Melanocyte of skin (primary cell): ENCODE measurements around the gene PDE2A. TPM values are rescaled to one million over a fixed set of nuclear protein-coding genes. Genes with fewer than 3 reads are reported as not detected.

Source experiments
- small RNA-seq, 2 donors: library from RNA; depleted of rRNA; stranded (forward); fragments of <200 nt; gene quantifications; one replicate each; pipeline ENCODE3, GENCODE V24; 2012
- total RNA-seq, 2 donors: library from RNA; depleted of rRNA; stranded (reverse); fragments of >200 nt; gene quantifications; 2 replicates each; pipeline ENCODE4 v1.2.3, GENCODE V29; 2012

PDE2A gene
- total RNA-seq: 1 to 10 TPM in 1 of 2 donors, not detected in 1; 2.0 TPM

DNA sequence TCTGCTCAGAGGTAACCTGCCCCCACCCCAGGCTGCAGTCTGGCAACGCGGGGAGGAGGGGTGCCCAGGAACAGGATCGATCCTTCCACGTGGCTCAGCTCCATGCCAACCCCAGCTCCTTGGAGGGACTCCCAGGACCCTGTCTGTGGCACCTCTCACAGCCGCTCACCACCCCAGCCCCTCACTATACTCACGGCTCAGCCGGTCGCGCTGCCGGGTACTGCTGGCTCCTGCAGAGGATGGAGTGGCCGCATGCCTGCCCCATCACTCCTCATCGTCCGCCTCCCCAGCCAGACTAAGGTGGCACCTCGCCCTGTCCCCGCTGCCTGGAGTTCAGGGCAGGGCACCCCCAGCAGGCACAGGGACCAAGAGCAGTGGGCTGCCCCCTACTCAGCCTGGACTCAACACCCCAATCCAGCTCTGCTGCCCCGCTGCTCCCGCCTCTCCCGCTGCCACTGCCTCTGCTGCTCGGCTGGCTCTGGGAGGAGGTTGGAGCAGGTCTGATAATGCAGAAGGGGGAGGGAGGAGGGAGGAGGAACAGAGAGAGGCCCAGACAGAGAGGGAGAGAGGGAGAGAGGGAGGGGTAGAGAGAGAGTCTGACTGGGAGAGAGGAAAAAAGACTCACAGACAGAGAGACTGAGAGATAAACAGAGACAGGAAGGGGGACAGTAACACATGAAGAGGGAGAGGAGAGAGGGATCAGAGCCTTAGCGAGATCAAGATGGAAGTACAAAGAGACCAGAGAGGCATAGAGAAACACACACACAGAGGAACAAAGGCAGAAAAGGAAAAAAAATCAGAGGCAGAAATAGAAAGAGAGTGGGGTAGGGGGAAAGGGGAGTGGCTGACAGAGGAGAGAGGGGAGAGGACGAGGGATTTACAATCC lies at the start of gene PDE2A:
Gene PDE2A (minus strand): TSS at position 480 of the 886 bp plus-strand sequence. CDS start 215 bp downstream, at position 265.

Small RNA genes lying within 50 kb of the gene (small RNA-seq; reads per million reads assigned to genes)
- gene MIR139 (56.2 to 107 reads per million in 2 donors), gene RNU7-105P (0 reads per million in 2 donors)

Other genes with a start within 250 kb of the PDE2A start
- gene CLPB, start 239.9 kb downstream of the PDE2A start, total RNA-seq: 10 to 100 TPM; 45.8 to 65.9 TPM
- 10 to 100 TPM; 41.0 to 66.9 TPM for gene ARAP1, start 78.0 kb upstream of the PDE2A start, total RNA-seq
- gene STARD10, start 119.6 kb upstream of the PDE2A start, total RNA-seq: 10 to 100 TPM; 11.7 to 17.6 TPM
- gene ATG16L2, start 140.0 kb upstream of the PDE2A start, total RNA-seq: 1 to 10 TPM; 5.0 to 6.9 TPM